K562 (cell line): ENCODE measurements around the gene BRD3OS. TPM values are rescaled to one million over a fixed set of nuclear protein-coding genes. Genes with fewer than 3 reads are reported as not detected.

Experiments
- AFF4 ChIP-seq: sonication (generic); formaldehyde crosslinking; IDR thresholded peaks from 2 replicates; pipeline ENCODE4 v1.8.0; 2023; ENCODE audit warnings: mild to moderate bottlenecking, missing genetic modification reagents
- CEBPZ ChIP-seq: fragments of 150-350 bp; IDR thresholded peaks from 2 replicates; pipeline ENCODE4 v1.6.1; 2014; ENCODE audit warnings: low read depth, mild to moderate bottlenecking, low read length, borderline replicate concordance
- E2F1 ChIP-seq: sonication (generic); formaldehyde crosslinking; IDR thresholded peaks from 2 replicates; pipeline ENCODE4 v1.8.1; 2023; ENCODE audit warnings: mild to moderate bottlenecking, missing genetic modification reagents, moderate library complexity
- EWSR1 ChIP-seq: fragments of 450-650 bp; IDR thresholded peaks from 2 replicates; pipeline ENCODE4 v1.6.1; 2018; ENCODE audit warnings: borderline replicate concordance, mild to moderate bottlenecking, low read depth, moderate library complexity; ENCODE audit not compliant: partially characterized antibody
- GABPB1 ChIP-seq: sonication (generic); formaldehyde crosslinking; IDR thresholded peaks from 2 replicates; pipeline ENCODE4 v1.8.0; 2022; ENCODE audit warnings: mild to moderate bottlenecking, missing genetic modification reagents
- HNRNPH1 ChIP-seq: fragments of 200-400 bp; formaldehyde crosslinking; optimal IDR thresholded peaks from 2 replicates; pipeline ENCODE3; 2017; ENCODE audit warnings: low read depth, mild to moderate bottlenecking, low read length, moderate library complexity
- MAZ ChIP-seq, 2 experiments: fragments of 450-650 bp in 1 of 2; sonication (generic) in 1 of 2; formaldehyde crosslinking; IDR thresholded peaks in 1 of 2; conservative IDR thresholded peaks in 1 of 2; 2 replicates each; pipeline versions ENCODE4 v1.4.0 to v1.5.0; 2020; ENCODE audit warnings: mild to moderate bottlenecking in 1 of 2, missing genetic modification reagents in 1 of 2
- MBD2 ChIP-seq: sonication (generic); IDR thresholded peaks from 2 replicates; pipeline ENCODE4 v1.6.1; 2016; ENCODE audit warnings: low read depth, borderline replicate concordance
- MEF2A ChIP-seq: IDR thresholded peaks from 2 replicates; pipeline ENCODE4 v1.6.1; 2011; ENCODE audit warnings: low read depth, mild to moderate bottlenecking, low read length, moderate library complexity; ENCODE audit not compliant: control insufficient read depth
- PHTF2 ChIP-seq: fragments of 250-450 bp; sonication (Bioruptor Pico); IDR thresholded peaks from 2 replicates; pipeline ENCODE4 v1.5.0; 2021; ENCODE audit warnings: mild to moderate bottlenecking
- POU5F1 ChIP-seq: fragments of 150-350 bp; IDR thresholded peaks from 2 replicates; pipeline ENCODE4 v1.6.1; 2014; ENCODE audit warnings: borderline replicate concordance, low read length, low read depth, mild to moderate bottlenecking; ENCODE audit not compliant: partially characterized antibody
- SETDB1 ChIP-seq: IDR thresholded peaks from one replicate; pipeline ENCODE4 v1.6.1; 2012; ENCODE audit warnings: low read length, control low read depth, inconsistent platforms
- TSHZ1 ChIP-seq: fragments of 250-450 bp; sonication (Bioruptor Pico); IDR thresholded peaks from 2 replicates; pipeline ENCODE4 v1.4.0; 2020; ENCODE audit warnings: mild to moderate bottlenecking, moderate library complexity
- ZNF76 ChIP-seq: fragments of 250-450 bp; sonication (Bioruptor Pico); IDR thresholded peaks from 2 replicates; pipeline ENCODE4 v1.4.0; 2020; ENCODE audit warnings: mild to moderate bottlenecking, moderate library complexity, borderline replicate concordance
- polyA plus RNA-seq, 8 experiments: library from polyadenylated mRNA; depleted of rRNA in 4 of 8; stranded (reverse) in 5 of 8; unstranded in 3 of 8; fragments of >200 nt; fragmentation: Nextera tagmentation in 2 of 8; fragmentation: Illumina TruSeq in 1 of 8; extraction: Ambion mirVana in 2 of 8; extraction: Trizol in 1 of 8; gene quantifications; 2 replicates each; pipeline versions ENCODE4 v1.2.1 to v1.2.3, GENCODE V29; 2011 to 2014; ENCODE audit warnings: inconsistent platforms in 1 of 8, missing spikeins in 1 of 8
- total RNA-seq, 7 experiments: library from RNA; depleted of rRNA in 6 of 7; stranded (reverse); fragments of >200 nt in 6 of 7; fragmentation: Illumina TruSeq in 2 of 7; extraction: Trizol in 2 of 7; gene quantifications; 2 replicates each; pipeline versions ENCODE4 v1.2.1 to v1.2.3, GENCODE V29; 2011 to 2021; ENCODE audit warnings: low replicate concordance in 1 of 7

Gene BRD3OS
- total and polyA plus RNA-seq, 9 of the 15 experiments (the other 6 are each of a cell fraction or from before 2014, with no cell fraction given) = 1.1 to 8.7 (median 5.9) TPM

GRCh38 chr9:134024828-134025605, at the start of gene BRD3OS (continued):
- no peak for TF ChIP-seq TSHZ1
- no peak for TF ChIP-seq ZNF76 (CRISPR knock-in tag)
- no peak for TF ChIP-seq AFF4
- no peak; the same call in 1 of the 2 replicates for TF ChIP-seq CEBPZ
- TF ChIP-seq PHTF2 (CRISPR knock-in tag) = no peak
- TF ChIP-seq GABPB1 (CRISPR knock-in tag) = peak; percentile 19; the same call in 1 of the 2 replicates
- TF ChIP-seq SETDB1 = no peak
- no peak for TF ChIP-seq MEF2A
- peak; percentile 86 to 99 for TF ChIP-seq MAZ (CRISPR knock-in tag; conservative IDR thresholded peaks at IDR 0.05 in 1 of 2, IDR thresholded peaks at IDR 0.05 in 1 of 2)
- no peak for TF ChIP-seq MBD2
- no peak for TF ChIP-seq HNRNPH1
- no peak for TF ChIP-seq POU5F1
- TF ChIP-seq EWSR1 = no peak
- TF ChIP-seq E2F1 (CRISPR knock-in tag) = no peak
